Cerebellar cortex (tissue), 1 donor: ENCODE results near the gene CMTM8.

ENCODE experiments used
- DNase-seq: peaks from one replicate; pipeline ENCODE4 v3.0.0-alpha.2; 2015; ENCODE audit warnings: low spot score

The CMTM8 gene

DNA sequence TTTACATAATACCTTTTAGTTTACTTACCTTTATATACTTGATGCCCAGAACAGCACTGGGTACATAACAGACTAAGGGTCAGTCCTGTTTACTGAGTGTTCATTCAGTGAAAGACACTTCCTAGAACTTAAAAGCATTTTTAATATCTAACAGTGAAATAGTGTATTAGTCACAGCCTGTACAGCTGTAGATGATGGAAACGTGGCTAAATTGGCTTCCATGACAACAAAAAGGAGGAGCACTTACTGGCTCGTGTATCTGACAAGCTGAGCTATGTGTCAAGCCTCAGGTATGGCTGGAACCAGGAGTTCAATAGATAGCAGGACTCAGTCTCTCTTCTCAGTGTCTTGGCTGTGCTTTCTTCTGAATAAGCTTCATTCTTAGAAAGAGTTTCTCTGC lies 40.2 kb downstream of the CMTM8 start:
- DNase-seq, result no peak

DNA sequence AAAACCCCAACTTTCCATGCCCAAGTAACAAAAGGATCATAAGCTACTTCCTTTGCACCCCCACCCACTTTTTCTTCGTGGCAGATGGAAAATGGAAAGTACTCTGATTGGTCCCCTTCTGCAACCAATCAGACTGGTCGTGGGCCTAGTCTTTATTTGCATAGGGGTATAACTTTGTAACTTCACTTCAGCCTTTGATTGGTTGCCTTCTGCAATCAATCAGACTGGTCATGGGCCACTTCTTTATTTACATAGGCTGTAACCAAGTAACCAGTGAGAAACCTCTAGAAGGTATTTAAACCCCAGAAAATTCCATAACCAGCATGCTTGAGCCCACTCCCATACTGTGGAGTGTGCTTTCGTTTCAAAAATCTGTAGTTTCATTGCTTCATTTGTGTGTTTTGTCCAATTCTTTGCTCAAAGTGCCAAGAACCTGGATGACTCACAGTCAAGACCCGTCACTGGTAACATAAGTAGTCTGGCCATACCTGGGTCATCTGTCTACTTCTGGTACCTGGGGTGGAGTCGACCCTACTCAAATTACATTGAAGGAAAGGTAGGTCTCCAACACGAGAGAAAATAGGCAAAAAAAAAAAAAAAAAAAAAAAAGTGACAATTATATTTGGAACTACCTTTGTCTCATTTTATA lies 41.9 kb downstream of the CMTM8 start:
- no peak for DNase-seq

DNA sequence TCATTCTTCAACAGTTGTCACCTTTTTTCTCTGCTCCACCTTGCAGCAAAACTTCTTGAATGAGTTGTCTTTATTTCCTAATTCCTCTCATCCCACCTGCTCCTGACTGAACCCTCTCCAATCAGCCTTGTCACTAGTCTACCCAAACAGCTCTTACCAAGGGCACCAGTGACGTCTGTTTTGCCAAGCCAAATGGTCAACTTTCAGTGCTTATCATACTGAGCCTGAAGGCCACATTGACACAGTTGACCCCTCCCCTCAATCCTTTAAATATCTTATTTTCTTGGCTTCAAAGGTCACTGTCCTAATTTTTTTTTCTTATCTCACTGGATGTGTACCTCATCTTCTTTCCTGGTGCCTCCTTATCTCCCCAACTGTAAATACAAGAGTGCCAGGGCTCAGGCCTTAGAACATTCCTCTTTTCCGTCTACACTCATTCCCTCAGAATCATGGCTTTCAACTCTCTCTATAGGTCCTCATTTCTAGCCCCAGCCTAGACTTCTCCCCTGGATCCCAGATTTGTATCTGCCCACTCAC lies 43.2 kb downstream of the CMTM8 start:
- no peak for DNase-seq

DNA sequence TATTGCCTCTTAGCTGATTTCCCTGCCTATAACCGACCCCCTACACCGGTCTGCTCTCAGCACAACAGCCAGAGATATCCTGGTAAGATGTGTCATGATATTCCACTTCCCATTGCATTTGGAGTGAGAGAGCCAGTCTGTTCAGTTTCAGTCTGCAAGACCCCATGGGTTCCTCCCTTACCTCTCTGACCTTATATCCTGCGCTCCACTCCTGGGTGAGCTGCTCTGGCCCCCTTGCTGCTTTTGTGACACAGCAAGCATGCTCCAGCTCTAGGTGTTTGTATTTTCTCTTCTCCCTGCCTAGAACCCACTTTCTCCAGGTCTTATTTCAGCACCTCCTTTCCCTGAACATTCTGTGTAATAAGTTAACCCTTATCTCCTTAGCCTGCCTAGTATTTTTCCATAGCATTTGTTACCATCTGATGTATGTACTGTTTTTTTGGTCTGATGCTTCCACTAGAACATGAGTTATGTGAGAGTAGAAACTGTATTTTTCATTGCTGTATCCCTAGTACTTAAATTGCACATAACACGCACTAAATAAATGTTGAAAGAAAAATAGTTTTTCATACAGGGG lies 44.2 kb downstream of the CMTM8 start:
- DNase-seq, result no peak

DNA sequence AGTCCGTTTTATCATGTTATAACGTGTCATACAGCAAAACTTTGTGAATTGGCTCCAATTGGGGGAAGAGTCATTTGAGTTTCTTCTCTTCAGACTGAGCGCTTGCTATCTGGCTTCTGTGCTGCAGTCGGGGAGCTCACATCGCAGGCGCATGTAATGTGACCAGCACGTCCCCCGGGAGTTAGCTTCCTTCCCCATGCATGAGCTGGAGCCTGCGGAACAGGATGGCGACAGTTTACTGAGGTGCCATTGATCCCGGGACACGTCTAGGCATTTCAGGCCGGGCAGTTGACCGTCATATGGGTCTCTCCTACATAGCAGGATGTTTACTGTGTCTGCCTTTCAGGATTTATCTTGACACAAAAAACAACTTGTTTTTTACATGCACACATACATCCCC lies 44.8 kb downstream of the CMTM8 start:
- DNase-seq, result no peak

DNA sequence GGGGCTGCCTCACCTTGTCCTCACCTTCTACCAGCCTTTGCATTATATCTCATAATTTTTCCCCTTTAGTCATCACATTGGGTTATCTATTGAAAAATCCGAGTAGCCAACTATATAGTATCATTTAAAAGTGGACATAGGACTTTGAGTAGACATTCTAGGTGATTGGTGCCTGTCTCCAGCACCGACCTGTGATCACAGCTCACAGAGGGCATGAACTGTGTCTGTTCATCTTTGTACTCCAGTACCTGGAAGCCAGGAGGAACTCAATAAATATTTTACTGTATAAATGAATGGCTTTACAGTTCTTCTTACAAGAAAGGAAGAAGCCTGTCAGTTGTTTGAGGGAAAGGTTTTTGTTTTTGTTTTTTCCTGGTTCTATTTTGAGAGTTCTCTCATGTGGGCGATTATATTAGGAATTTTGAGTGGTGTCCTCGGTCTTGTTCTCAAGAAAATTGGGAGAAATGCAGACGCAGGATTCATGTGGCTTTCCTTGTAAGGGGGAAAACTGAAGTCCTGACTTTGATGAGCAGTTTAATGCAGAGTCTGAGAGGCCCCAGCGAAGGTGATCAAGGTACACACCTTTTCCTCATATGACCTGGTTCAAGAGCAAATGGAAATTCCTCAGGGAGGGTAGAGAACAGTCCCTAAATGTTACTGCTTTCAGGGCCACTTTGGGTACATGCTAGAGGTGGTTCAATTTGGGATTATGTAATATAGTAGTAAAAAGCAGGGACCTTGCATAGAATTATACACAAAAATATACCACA lies 46.1 kb downstream of the CMTM8 start:
- no peak for DNase-seq

DNA sequence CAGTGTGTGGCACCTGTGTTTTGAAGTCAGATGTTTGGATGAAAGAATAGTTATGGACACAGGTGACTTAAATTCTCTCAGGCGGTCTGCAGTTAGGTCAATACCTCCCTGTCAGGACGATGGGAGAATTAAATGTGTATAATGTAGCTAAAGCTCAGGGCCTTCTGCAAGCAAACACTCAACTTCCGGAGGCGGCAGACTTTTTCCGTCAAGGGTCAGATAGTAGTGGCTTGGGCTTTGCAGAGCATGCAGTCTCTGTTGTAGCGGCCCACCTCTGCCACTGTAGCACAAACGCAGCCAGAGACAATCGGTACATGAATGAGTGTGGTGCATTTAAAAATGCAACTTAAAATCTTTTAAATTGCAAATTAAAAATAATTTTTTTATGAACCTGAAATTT lies 47.4 kb downstream of the CMTM8 start:
- DNase-seq, result no peak

DNA sequence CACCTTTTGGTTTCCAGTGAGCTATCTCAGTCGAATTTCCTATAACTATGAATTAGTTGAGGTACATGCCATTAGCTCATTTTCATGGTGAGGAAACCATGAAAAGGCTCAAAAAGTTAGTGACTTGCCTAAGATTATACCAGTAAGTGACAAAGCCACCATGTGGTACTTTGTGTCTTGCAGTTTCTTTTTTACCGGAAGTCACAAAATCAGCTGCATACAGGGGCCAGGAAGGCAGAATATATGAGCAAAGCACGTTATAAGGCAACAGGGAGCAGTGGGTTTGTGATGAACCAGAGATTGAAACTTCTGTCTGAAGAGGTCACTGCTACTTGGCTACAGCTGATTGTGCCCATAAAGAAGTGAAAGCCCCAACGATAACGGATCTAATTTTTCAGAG lies 50.3 kb downstream of the CMTM8 start:
- no peak for DNase-seq

DNA sequence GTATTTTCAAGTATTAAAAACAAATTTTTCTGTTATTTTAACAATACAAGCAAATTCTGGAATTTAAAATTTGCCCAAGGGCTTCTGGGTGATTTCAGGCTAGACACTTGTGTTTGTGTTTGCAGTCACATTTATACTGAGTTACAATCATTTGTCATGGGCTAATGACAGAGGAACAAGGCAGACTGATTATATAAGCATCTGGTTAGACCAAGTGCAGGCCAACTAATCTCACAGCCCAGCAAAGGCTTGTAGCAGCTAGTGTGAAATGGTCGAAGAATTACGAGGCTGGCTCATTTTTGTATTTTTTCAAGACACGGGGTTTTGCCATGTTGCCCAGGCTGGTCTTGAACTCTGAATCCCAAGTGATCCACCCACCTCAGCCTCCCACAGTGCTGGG lies 52.1 kb downstream of the CMTM8 start:
- DNase-seq, result peak; percentile 22

DNA sequence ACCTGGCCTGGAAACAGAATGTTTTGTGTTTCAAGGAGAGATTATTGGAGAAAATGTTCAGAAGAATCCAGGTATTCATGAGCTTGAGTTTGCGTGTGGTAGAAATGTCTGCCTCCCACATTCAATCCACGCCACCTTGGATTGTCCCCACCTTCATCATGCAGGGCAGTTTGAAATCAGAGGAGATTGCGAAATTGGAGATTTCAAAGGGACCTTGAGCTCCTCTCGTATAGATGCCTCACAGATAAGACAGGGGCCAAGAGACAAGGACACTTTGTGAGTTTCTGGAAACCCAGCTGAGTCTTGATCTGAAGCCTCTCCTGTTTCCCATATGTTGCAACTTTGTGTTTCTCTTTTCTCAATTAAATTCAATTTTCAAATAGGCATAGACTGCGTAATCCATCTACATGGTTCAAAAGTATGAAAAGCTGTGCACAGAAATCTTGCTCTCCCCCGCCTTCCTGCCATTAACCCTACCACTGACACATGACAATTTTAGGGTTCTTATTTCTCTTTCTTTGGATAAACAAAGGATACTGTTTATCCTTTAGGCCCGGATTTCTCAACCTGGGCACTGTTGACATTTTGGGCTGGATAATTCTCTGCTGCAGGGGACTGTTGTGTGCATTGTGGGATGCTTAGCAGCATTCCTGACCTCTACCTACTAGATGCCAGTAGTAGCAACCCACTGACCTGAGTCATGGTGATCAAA lies 53.8 kb downstream of the CMTM8 start:
- no peak for DNase-seq

DNA sequence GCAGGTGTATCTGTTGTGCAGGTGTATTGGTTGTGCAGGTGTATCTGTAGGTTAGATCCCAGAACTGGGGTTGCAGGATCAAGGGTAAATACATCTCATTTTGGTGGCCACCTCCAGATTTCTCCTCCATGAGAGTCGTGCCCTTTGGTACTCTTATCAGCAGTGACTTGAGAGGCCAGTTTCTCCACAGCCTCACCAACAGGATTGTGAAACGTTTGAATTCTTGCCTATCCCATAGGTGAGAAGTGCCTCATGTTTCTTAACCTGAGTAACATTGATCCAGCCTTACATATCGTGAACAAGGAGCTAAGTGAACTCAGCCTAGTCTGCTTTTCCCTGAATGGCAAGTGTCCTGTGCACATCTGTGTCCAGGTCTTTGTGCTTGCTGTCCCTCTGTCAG lies 55.4 kb downstream of the CMTM8 start:
- DNase-seq, result no peak

DNA sequence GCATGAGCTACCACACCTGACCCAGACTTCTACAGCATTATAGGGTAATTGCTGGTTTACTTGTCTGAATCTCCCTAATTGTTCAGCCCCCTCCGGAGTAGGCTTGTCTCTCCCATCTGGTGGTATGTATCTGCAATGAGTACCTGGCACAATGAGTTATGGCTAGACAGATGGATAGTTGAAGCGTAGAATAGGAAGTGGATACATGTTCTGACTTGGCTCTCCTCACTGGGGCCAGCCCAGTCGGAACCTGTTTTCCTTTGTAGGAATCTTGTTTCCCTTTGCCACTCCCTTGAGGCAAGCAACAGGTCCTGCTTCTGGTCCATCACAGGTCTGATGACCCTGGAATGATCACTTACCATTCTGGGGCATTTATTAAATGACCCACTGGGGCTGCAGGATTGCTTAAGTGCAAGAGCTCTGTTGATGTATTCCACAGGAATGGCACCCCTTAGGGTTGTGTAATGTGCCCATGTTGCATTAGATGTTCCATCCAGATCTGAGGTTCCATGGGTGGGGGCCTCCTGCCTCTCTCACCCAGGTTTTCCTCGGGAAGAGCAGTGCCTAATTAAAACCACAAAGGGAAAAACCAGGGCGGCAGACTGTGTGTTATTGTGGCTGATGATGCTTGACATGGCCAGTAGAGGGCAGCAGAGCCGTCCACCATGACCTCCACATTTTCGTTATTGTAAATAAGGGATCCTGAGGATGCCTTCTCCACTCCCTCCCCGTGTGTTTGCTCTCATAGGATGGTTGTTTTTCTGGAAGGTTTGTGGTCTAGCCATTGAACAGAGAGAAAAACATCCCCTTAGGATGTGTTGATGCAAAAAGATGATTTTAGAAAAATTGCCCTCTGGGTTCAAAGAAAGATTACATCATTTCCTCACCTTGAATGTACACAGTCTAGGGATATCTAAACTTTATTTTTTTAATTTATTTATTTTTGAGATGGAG lies 58.0 kb downstream of the CMTM8 start:
- DNase-seq, result peak; percentile 87

DNA sequence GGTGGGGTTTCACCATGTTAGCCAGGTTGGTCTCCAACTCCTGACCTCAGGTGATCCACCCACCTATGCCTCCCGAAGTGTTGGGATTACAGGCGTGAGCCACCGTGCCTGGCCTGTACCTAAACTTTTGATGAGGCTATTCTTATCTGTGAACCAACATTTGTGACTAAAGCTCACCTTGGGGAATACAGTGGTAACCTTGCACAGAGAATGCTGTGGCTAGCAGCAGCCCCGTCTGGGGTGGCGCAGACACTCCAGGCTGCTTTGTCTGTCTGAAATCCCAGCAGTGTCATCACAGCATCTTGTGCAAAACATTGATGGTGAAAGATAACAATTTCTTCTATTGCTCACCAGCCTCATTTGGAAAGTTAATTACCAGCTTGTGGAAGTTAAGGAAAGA lies 58.9 kb downstream of the CMTM8 start:
- DNase-seq, result no peak

DNA sequence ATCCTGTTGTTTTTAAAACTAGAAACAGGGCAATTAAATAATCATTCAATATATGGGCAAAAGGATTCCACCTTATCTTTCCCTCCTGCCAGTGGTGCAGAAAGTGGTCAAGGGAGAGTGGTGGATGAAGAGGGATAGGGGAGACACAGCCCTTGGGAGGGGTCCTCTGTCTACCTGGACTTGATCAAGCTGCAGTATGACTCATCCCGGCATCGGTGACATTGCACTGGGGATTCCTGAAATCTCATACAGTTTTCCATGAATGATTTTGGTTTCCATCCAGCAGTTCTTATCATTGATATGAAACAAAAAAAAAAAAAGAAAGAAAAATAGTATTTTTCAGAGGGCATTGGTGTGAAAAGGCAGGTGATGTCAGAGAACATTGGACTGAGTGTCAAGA lies 62.9 kb downstream of the CMTM8 start:
- DNase-seq, result no peak

DNA sequence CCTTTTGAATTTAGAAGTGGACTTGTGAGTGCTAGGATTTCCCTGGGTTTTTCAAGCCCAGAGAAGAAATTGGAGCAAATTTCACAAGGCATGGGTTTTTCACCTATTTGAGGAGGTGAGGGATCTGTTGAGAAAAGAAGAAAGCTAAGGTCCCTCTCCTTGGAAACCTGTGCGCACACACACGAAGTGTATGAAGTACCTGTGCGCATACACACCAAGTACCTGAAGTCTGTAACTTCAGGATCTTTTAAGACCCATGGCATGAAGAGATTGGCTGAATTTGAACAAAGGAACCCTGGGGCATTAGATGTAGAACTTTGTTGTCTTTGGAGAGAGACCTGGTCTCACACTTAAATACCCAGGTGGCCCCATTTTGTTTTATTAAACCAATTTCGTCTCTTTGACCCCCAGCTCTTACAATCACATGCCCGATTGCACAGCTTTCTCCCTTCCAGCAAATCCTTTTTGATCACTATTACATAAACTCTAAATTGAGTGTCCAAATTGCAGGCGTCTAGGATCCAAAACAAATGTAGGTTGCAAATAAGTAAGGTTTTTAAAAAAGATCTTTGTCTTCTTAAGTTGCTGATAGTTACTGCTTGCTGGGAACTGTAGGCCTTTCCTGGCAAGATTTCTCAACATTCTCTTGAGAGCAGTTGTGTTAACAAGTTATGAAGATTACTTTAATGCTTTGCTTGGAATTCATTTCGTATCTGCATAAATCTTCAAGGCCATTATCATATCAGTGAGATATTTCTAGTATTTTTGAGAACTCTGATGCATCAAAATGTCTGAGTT lies 64.3 kb downstream of the CMTM8 start:
- DNase-seq, result no peak

DNA sequence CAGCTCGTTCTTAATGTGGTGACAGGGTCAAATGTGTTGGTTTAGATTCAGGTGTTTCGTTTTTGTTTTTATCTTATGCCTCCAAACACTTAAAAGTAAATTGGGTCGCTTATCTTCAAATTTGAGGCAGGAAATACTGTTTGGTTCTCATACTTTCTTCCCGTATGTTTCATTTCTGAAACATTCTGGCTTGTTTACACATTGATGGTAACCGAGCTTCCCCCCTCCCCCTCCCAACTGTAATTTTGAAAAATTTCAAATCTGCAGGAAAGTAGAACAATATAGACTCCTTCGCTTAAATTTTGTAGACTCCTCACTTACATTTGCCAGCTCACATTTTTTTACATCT lies 64.9 kb downstream of the CMTM8 start:
- no peak for DNase-seq

DNA sequence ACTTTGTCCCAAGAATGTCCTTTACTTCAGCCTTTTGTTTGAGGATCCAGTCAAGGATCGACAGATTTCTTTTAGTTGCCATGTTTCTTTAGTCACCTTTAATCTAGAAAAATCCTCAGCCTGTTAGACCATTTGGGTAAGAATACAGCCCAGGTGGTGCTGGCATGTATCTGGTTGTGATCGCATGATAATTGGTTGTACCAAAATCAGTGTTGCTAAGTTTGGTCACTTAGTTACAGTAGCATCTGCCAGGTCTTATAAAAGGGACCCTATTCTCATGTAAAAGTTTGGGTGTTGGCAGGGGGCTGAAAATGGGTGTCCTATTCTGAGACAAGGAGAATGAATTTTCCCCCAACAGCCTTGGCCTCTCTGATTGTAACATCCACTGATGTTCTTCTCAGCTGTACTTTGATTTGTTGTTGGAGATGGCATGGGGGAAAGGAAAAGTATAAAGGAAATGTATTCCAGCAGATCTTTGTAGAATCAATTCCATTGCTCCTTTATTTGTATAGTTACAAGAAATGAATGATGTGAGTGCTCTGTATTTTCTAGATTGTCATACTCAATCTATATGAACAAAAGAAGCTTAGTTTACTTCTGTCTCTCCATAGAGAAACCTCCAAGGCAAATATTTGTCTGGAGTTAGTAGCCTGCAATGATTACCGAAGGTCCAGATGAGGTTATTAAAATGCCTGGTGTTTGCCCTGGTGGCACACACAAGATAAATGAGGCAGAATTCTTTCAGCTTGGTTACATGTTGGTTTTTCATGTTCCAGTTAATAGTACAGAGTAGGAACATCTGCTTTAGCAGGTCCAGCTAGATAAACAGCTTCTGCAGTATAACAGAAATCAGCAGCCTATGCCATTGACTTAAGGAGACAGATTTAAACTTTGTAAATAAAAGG lies 65.7 kb downstream of the CMTM8 start:
- DNase-seq, result no peak

DNA sequence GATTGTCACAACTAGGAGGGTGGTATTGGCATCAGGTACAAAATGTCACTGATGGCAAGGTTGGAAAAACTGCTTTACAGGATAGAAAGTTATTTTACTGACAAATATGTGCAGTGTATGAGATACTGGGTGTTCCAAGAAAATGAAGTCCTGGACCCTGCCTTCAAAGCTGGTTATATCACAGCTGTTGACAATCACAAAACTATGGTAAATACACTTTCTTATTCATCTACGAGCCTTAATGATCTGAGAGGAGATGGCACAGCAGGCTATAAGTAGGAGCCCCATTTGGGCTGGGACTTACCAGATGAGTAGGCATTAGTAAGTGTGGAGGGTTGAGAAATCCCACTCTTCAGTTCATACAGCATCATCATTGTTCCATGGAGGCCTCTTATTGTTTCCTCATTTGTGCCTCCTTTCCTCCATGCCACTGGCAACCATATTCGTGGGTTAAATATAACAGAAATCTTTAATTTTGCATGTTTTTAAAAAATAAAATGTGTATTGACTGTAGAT lies 66.9 kb downstream of the CMTM8 start:
- no peak for DNase-seq

DNA sequence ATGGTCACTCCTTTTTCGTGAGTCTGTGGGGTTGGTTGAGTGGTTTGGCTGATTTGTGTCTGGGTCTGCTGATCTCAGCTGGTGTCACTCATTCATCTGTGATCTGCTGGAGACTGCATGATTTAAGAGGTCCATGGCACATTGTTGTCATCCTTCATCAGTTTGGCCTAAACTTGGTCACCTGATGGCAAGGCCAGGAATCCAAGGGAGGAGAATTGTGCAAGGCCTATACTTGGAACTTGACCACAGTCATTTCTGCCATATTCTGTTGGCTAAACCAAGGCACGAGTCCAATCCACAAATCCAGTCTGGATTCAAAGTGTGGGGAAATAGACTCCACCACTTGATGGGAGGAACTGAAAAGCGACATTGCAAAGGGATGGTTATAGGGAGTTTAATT lies 67.6 kb downstream of the CMTM8 start:
- no peak for DNase-seq
